Gastrocnemius medialis (tissue), 4 donors: Measurements from ENCODE around the gene PPP2R1B. TPM values are rescaled to one million over a fixed set of nuclear protein-coding genes. Genes with fewer than 3 reads are reported as not detected.
A peak's percentile ranks its signal among the peaks of the same experiment; 100 is the strongest.

ENCODE experiments used
- ATAC-seq, 2 donors: fragments of 150-250 bp; one replicate each; pipeline ENCODE4 v1.9.1; 2016
- DNase-seq, 2 donors: peaks; one replicate each; pipeline ENCODE4 v3.0.0-alpha.2; 2019
- H3K27ac ChIP-seq, 4 donors: fragments of 200-600 bp; sonication (generic); 1 replicate in 1 of 4; 2 replicates in 3 of 4; pipeline ENCODE4 v1.5.1; 2016 to 2018; ENCODE audit warnings: mild to moderate bottlenecking in 2 of 4, moderate library complexity in 1 of 4
- H3K27me3 ChIP-seq, 3 donors: fragments of 200-600 bp; sonication (generic) in 2 of 3; 1 replicate in 1 of 3; 2 replicates in 2 of 3; pipeline versions ENCODE4 v1.5.1 to v1.6.0; 2016 to 2019; ENCODE audit warnings: mild to moderate bottlenecking in 1 of 3, moderate library complexity in 1 of 3
- H3K36me3 ChIP-seq, 2 donors: fragments of 200-600 bp; sonication (generic) in 1 of 2; one replicate each; pipeline ENCODE4 v1.5.1; 2017 to 2018
- H3K4me1 ChIP-seq, 2 donors: fragments of 200-600 bp; sonication (generic) in 1 of 2; one replicate each; pipeline ENCODE4 v1.5.1; 2016 to 2017; ENCODE audit warnings: mild to moderate bottlenecking in 2 of 2
- H3K4me3 ChIP-seq, 4 donors: fragments of 200-600 bp; sonication (generic) in 3 of 4; 1 replicate in 1 of 4; 2 replicates in 3 of 4; pipeline ENCODE4 v1.5.1; 2016 to 2019; ENCODE audit warnings: mild to moderate bottlenecking in 2 of 4
- H3K9me3 ChIP-seq, 3 donors: fragments of 200-600 bp; sonication (generic) in 2 of 3; 1 replicate in 1 of 3; 2 replicates in 2 of 3; pipeline ENCODE4 v1.5.1; 2016 to 2019
- POLR2A ChIP-seq, 2 donors: fragments of 450-650 bp; IDR thresholded peaks; one replicate each; pipeline ENCODE4 v1.6.1; 2017; ENCODE audit warnings: antibody characterized with exemption in 2 of 2, mild to moderate bottlenecking in 2 of 2, moderate library complexity in 2 of 2
- in situ Hi-C, 4 donors: fragments of 200-750 bp; cut with MboI; loops; one replicate each; pipeline versions ENCODE4 v1.15.0 to v1.8.0; 2017; ENCODE audit warnings: low sequenced_read_pairs in 4 of 4
- intact Hi-C: fragments of 100-400 bp; cut with DNase I; formaldehyde crosslinking; loops from one replicate; pipeline ENCODE4 v1.15.1; 2023; ENCODE audit warnings: low total_unique reads
- total RNA-seq, 4 donors: library from RNA; depleted of rRNA; stranded (reverse); fragments of >200 nt; gene quantifications; one replicate each; pipeline versions ENCODE4 v1.1.0 to v1.2.3, GENCODE V29; 2016
- TF ChIP-seq, protein P1 (sequence below), 5 experiments: fragments of 450-650 bp in 3 of 5; fragments of 200-600 bp in 2 of 5; sonication (generic) in 2 of 5; IDR thresholded peaks in 4 of 5; conservative IDR thresholded peaks in 1 of 5; 1 replicate in 4 of 5; 2 replicates in 1 of 5; pipeline ENCODE4 v1.5.1; 2016 to 2019; ENCODE audit warnings: antibody characterized with exemption in 5 of 5, mild to moderate bottlenecking in 3 of 5, moderate library complexity in 3 of 5

The PPP2R1B gene
- total RNA-seq, 4 donors from 2014 or later, result 7.3 to 16.0 (median 9.4) TPM

DNA sequence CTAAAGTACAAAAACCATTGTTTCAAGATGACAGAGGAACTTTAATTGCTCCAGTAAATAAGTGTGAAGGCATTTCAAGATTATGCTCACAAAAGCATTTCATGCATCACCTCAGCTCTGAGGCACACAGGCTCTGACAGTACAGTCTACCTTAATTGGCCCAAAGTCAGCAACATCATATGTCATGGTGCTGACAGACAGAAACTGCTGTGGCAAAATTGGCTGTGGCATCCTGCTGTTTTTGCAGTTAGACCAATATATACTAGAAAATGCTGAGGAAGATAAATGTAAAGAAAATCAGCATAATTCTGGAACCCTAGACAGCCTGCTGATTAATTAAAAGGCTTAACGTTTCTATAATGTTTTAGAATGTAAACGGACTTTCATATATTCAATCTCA is 34.9 kb upstream of the PPP2R1B start:
- intact Hi-C loops, result no loop called here
- no peaks in the 10 kb centered on the region for H3K27me3 ChIP-seq
- H3K9me3 ChIP-seq, result no peaks in the 10 kb centered on the region
- H3K36me3 ChIP-seq, result peaks cover 0 to 16% of the 10 kb centered on the region in 2 donors
- in situ Hi-C loops, result no loop called here
- H3K4me3 ChIP-seq, result no peak overlapping the region
- DNase-seq (no peak), ATAC-seq (peak; percentile 52 to 72)
- TF ChIP-seq, protein P1, sequence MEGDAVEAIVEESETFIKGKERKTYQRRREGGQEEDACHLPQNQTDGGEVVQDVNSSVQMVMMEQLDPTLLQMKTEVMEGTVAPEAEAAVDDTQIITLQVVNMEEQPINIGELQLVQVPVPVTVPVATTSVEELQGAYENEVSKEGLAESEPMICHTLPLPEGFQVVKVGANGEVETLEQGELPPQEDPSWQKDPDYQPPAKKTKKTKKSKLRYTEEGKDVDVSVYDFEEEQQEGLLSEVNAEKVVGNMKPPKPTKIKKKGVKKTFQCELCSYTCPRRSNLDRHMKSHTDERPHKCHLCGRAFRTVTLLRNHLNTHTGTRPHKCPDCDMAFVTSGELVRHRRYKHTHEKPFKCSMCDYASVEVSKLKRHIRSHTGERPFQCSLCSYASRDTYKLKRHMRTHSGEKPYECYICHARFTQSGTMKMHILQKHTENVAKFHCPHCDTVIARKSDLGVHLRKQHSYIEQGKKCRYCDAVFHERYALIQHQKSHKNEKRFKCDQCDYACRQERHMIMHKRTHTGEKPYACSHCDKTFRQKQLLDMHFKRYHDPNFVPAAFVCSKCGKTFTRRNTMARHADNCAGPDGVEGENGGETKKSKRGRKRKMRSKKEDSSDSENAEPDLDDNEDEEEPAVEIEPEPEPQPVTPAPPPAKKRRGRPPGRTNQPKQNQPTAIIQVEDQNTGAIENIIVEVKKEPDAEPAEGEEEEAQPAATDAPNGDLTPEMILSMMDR (IDR thresholded peaks at IDR 0.05 in 4 of 5, conservative IDR thresholded peaks at IDR 0.05 in 1 of 5), result no peak
- no peak for TF ChIP-seq POLR2A (IDR thresholded peaks at IDR 0.05)
- H3K4me1 ChIP-seq, result peaks cover 13 to 14% of the 10 kb centered on the region in 2 donors
- H3K27ac ChIP-seq, result peak overlapping the region in 1 of 4 donors; percentile 19

GRCh38 chr11:111798279-111798678 is 32.1 kb upstream of the PPP2R1B start:
- ATAC-seq (no peak), DNase-seq (no peak)
- in situ Hi-C loops (no loop called here), intact Hi-C loops (no loop called here)
- no peak for TF ChIP-seq POLR2A (IDR thresholded peaks at IDR 0.05)
- TF ChIP-seq, protein P1 (IDR thresholded peaks at IDR 0.05 in 4 of 5, conservative IDR thresholded peaks at IDR 0.05 in 1 of 5), result no peak
- H3K4me1 ChIP-seq, result peaks cover 18 to 21% of the 10 kb centered on the region in 2 donors
- no peak overlapping the region for H3K4me3 ChIP-seq
- no peaks in the 10 kb centered on the region for H3K27me3 ChIP-seq
- H3K27ac ChIP-seq, result no peak overlapping the region
- H3K9me3 ChIP-seq, result no peaks in the 10 kb centered on the region
- H3K36me3 ChIP-seq, result no peaks in the 10 kb centered on the region

DNA sequence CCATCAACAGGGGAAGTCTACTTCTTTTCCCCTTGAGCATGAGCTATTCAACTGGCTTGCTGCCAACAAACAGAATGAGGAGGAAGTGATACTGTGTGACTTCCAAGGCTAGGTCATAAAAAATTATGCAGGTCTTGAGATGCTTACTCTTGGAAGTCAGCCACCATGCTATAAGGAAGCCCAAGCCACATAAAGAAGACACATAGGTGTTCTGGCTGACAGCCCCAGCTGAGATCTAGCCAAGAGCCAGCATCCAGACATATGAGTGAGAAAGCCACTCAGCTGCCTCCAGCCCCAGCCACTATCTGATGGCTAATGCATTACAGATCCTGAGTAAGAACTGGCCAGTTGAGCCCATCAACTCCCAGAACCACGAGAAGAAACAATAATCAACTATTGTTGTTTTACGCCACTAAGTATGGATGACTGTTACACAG is 31.0 kb upstream of the PPP2R1B start:
- Histone ChIP-seq H3K27me3 (no peaks in the 10 kb centered on the region), H3K9me3 (no peaks in the 10 kb centered on the region), H3K4me1 (peaks cover 18 to 21% of the 10 kb centered on the region in 2 donors), H3K4me3 (no peak overlapping the region), H3K36me3 (no peaks in the 10 kb centered on the region), H3K27ac (no peak overlapping the region)
- in situ Hi-C loops (no loop called here), intact Hi-C loops (no loop called here)
- no peak for TF ChIP-seq POLR2A (IDR thresholded peaks at IDR 0.05)
- TF ChIP-seq, protein P1 (IDR thresholded peaks at IDR 0.05 in 4 of 5, conservative IDR thresholded peaks at IDR 0.05 in 1 of 5), result no peak
- ATAC-seq (no peak), DNase-seq (no peak)

GRCh38 chr11:111796696-111797095 is 30.5 kb upstream of the PPP2R1B start:
- Histone ChIP-seq H3K27me3 (no peaks in the 10 kb centered on the region), H3K9me3 (no peaks in the 10 kb centered on the region), H3K4me1 (peaks cover 18 to 20% of the 10 kb centered on the region in 2 donors), H3K36me3 (no peaks in the 10 kb centered on the region), H3K4me3 (no peak overlapping the region), H3K27ac (no peak overlapping the region)
- ATAC-seq, result no peak
- in situ Hi-C loops (no loop called here), intact Hi-C loops (no loop called here)
- no peak for TF ChIP-seq POLR2A (IDR thresholded peaks at IDR 0.05)
- TF ChIP-seq, protein P1 (IDR thresholded peaks at IDR 0.05 in 4 of 5, conservative IDR thresholded peaks at IDR 0.05 in 1 of 5), result no peak
- DNase-seq, result no peak
